CD14-positive monocyte (primary cell): Measurements from ENCODE around the gene TNFRSF14. TPM values are rescaled to one million over a fixed set of nuclear protein-coding genes. Genes with fewer than 3 reads are reported as not detected.

ENCODE experiments used
- DNase-seq, 3 donors: peaks; one replicate each; pipeline ENCODE4 v3.0.0-alpha.2; 2011 to 2022
- H2AFZ ChIP-seq: 2 replicates; pipeline ENCODE4 v1.6.0; 2012; ENCODE audit warnings: mild to moderate bottlenecking, low read depth, low read length, inconsistent platforms; ENCODE audit not compliant: insufficient read depth, poor library complexity, severe bottlenecking
- H3K27ac ChIP-seq, 2 donors: 1 replicate in 1 of 2; 2 replicates in 1 of 2; pipeline ENCODE4 v1.5.1; 2012 to 2013; ENCODE audit warnings: low read length in 2 of 2, control low read depth in 1 of 2, inconsistent platforms in 1 of 2, low read depth in 1 of 2, mild to moderate bottlenecking in 1 of 2
- H3K27me3 ChIP-seq, 2 donors: one replicate each; pipeline versions ENCODE4 v1.6.0 to v1.6.1; 2011 to 2013; ENCODE audit warnings: low read length in 2 of 2; ENCODE audit not compliant: control insufficient read depth in 2 of 2, insufficient read depth in 2 of 2
- H3K36me3 ChIP-seq, 2 donors: replicated peaks in 1 of 2; 1 replicate in 1 of 2; 2 replicates in 1 of 2; pipeline versions ENCODE4 v1.5.1 to v1.6.1; 2012 to 2013; ENCODE audit warnings: low read length in 2 of 2, control low read depth in 1 of 2, inconsistent platforms in 1 of 2, mild to moderate bottlenecking in 1 of 2; ENCODE audit not compliant: insufficient read depth in 2 of 2, control insufficient read depth in 1 of 2
- H3K4me1 ChIP-seq, 2 donors: 1 replicate in 1 of 2; 2 replicates in 1 of 2; pipeline versions ENCODE4 v1.5.1 to v1.6.1; 2012 to 2013; ENCODE audit warnings: low read length in 2 of 2, control low read depth in 1 of 2, inconsistent platforms in 1 of 2, mild to moderate bottlenecking in 1 of 2, moderate library complexity in 1 of 2; ENCODE audit not compliant: insufficient read depth in 2 of 2, control insufficient read depth in 1 of 2
- H3K4me2 ChIP-seq: replicated peaks from 2 replicates; pipeline ENCODE3; 2012; ENCODE audit warnings: low read length, moderate library complexity, mild to moderate bottlenecking; ENCODE audit not compliant: poor library complexity, severe bottlenecking; ENCODE audit errors: extremely low read depth
- H3K4me3 ChIP-seq, 3 experiments: fragments of 200-600 bp in 1 of 3; sonication (generic) in 1 of 3; replicated peaks in 1 of 3; 1 replicate in 2 of 3; 2 replicates in 1 of 3; pipeline ENCODE4 v1.5.1; 2011 to 2013; ENCODE audit warnings: low read length in 3 of 3, mild to moderate bottlenecking in 3 of 3, control low read depth in 2 of 3, low read depth in 2 of 3, inconsistent platforms in 1 of 3, moderate library complexity in 1 of 3
- H3K79me2 ChIP-seq: 2 replicates; pipeline ENCODE4 v1.6.0; 2012; ENCODE audit warnings: mild to moderate bottlenecking, control low read depth, inconsistent platforms, low read length, moderate library complexity; ENCODE audit not compliant: insufficient read depth
- H3K9ac ChIP-seq: 2 replicates; pipeline ENCODE4 v1.6.0; 2017; ENCODE audit warnings: low read length, mild to moderate bottlenecking; ENCODE audit not compliant: insufficient read depth, poor library complexity, severe bottlenecking
- H3K9me3 ChIP-seq, 2 donors: replicated peaks in 1 of 2; 1 replicate in 1 of 2; 2 replicates in 1 of 2; pipeline versions ENCODE4 v1.5.1 to v1.6.1; 2012 to 2013; ENCODE audit warnings: low read length in 2 of 2, control low read depth in 1 of 2; ENCODE audit not compliant: control insufficient read depth in 1 of 2, insufficient read depth in 1 of 2
- H4K20me1 ChIP-seq: 2 replicates; pipeline ENCODE4 v1.6.0; 2012; ENCODE audit warnings: mild to moderate bottlenecking, low read length, control low read depth, moderate library complexity; ENCODE audit not compliant: insufficient read depth
- H3K27ac Mint-ChIP-seq, 7 donors: one replicate each; pipeline ENCODE4 v1.8.0; 2020; ENCODE audit warnings: mild to moderate bottlenecking in 7 of 7, mixed read lengths in 7 of 7, moderate library complexity in 6 of 7, inconsistent platforms in 2 of 7
- H3K27me3 Mint-ChIP-seq, 3 donors: one replicate each; pipeline ENCODE4 v1.8.0; 2021 to 2022; ENCODE audit warnings: low read depth in 3 of 3, mild to moderate bottlenecking in 3 of 3, mixed read lengths in 3 of 3, moderate library complexity in 3 of 3, inconsistent platforms in 1 of 3
- H3K36me3 Mint-ChIP-seq, 2 donors: one replicate each; pipeline ENCODE4 v1.8.0; 2020; ENCODE audit warnings: mixed read lengths in 2 of 2, inconsistent platforms in 1 of 2, mild to moderate bottlenecking in 1 of 2
- H3K4me1 Mint-ChIP-seq: one replicate; pipeline ENCODE4 v1.8.0; 2020; ENCODE audit warnings: mild to moderate bottlenecking, mixed read lengths
- H3K4me3 Mint-ChIP-seq, 2 donors: one replicate each; pipeline ENCODE4 v1.8.0; 2020; ENCODE audit warnings: mild to moderate bottlenecking in 2 of 2, mixed read lengths in 2 of 2, moderate library complexity in 1 of 2
- H3K9me3 Mint-ChIP-seq, 7 donors: one replicate each; pipeline ENCODE4 v1.8.0; 2020 to 2022; ENCODE audit warnings: mixed read lengths in 7 of 7, mild to moderate bottlenecking in 6 of 7, moderate library complexity in 6 of 7, inconsistent platforms in 2 of 7
- WGBS: methylation state at CpG from one replicate; pipeline ENCODE4 v1.1.5; 2013; ENCODE audit warnings: missing lambda C conversion rate; ENCODE audit not compliant: insufficient coverage; 5-methylcytosine and 5-hydroxymethylcytosine counted together
- intact Hi-C, 2 donors: fragments of 100-400 bp; cut with micrococcal nuclease; formaldehyde crosslinking; loops; one replicate each; pipeline versions ENCODE4 v1.15.0 to v1.15.1; 2023
- polyA plus RNA-seq, 3 donors: library from polyadenylated mRNA; depleted of rRNA in 1 of 3; unstranded in 2 of 3; stranded (reverse) in 1 of 3; fragments of 300-500 nt in 2 of 3; fragments of >200 nt in 1 of 3; fragmentation: Illumina TruSeq in 2 of 3; gene quantifications; 1 replicate in 2 of 3; 2 replicates in 1 of 3; pipeline ENCODE4 v1.2.3, GENCODE V29; 2012 to 2021
- TF ChIP-seq, protein P1 (sequence below): fragments of 200-600 bp; IDR thresholded peaks from one replicate; pipeline ENCODE4 v1.8.0; 2022; ENCODE audit warnings: antibody characterized with exemption, mild to moderate bottlenecking

TNFRSF14 gene
- polyA plus RNA-seq, 3 donors = 62.1 to 512 (median 64.4) TPM

- Mint-ChIP-seq H3K4me3 (peak overlapping the region in 1 of 2 donors; percentile 76), H3K4me1 (peaks cover 31% of the 10 kb centered on the region), H3K36me3 (peaks cover 6 to 7% of the 10 kb centered on the region in 2 donors), H3K27ac (no peak overlapping the region), H3K9me3 (peaks cover 0 to 11% (median 0%) of the 10 kb centered on the region in 7 donors), H3K27me3 (peaks cover 35 to 64% (median 53%) of the 10 kb centered on the region in 3 donors)
- WGBS = 90% methylated on average over 12 of the region's 12 CpGs
- Histone ChIP-seq H3K9me3 (no peaks in the 10 kb centered on the region), H3K9ac (no peak overlapping the region), H2AFZ (no peak overlapping the region), H3K4me1 (peaks cover 31 to 42% of the 10 kb centered on the region in 2 donors), H3K79me2 (peaks cover 30% of the 10 kb centered on the region), H3K27ac (no peak overlapping the region), H3K4me3 (no peak overlapping the region), H3K4me2 (no peak overlapping the region), H3K36me3 (no peaks in the 10 kb centered on the region), H4K20me1 (peaks cover 38% of the 10 kb centered on the region), H3K27me3 (peaks cover 30 to 55% of the 10 kb centered on the region in 2 donors)
- DNase-seq = no peak
- TF ChIP-seq, protein P1, sequence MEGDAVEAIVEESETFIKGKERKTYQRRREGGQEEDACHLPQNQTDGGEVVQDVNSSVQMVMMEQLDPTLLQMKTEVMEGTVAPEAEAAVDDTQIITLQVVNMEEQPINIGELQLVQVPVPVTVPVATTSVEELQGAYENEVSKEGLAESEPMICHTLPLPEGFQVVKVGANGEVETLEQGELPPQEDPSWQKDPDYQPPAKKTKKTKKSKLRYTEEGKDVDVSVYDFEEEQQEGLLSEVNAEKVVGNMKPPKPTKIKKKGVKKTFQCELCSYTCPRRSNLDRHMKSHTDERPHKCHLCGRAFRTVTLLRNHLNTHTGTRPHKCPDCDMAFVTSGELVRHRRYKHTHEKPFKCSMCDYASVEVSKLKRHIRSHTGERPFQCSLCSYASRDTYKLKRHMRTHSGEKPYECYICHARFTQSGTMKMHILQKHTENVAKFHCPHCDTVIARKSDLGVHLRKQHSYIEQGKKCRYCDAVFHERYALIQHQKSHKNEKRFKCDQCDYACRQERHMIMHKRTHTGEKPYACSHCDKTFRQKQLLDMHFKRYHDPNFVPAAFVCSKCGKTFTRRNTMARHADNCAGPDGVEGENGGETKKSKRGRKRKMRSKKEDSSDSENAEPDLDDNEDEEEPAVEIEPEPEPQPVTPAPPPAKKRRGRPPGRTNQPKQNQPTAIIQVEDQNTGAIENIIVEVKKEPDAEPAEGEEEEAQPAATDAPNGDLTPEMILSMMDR = no peak
- intact Hi-C loops = loop anchor here (5.0 to 10.0 kb wide), 5 partner anchors 59 to 323 kb away; partner anchors contain the start of genes MORN1 (in 1 of the 2), PEX10 (in 1 of the 2), PRXL2B (in 1 of the 2) and RER1 (in 1 of the 2)
These were observed 28.2 kb upstream of the TNFRSF14 start for GRCh38 chr1:2528016-2528415.

DNA sequence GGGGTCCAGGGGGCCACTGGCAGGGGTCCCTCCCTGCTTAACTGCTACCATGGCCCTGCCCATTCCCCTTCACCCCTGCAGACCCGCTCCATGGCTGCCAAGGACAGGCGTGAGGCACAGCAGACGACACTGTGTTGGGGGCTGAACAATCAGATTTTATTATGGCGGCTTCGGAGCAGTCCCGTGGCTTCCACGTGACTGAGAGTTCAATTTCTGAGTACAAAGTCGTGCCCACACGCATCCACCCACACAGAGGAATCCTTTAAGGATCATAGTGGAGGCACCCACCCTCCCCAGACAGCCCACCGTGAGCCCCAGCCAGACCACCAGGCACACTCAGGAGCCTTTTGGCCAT, 27.6 kb upstream of the TNFRSF14 start:
- Histone ChIP-seq H3K4me3 (no peak overlapping the region), H2AFZ (no peak overlapping the region), H3K4me1 (peaks cover 31 to 42% of the 10 kb centered on the region in 2 donors), H3K9me3 (no peaks in the 10 kb centered on the region), H4K20me1 (peaks cover 32% of the 10 kb centered on the region), H3K36me3 (no peaks in the 10 kb centered on the region), H3K27me3 (peaks cover 30 to 57% of the 10 kb centered on the region in 2 donors), H3K79me2 (peaks cover 24% of the 10 kb centered on the region), H3K27ac (no peak overlapping the region), H3K4me2 (peak overlapping the region; percentile 34), H3K9ac (no peak overlapping the region)
- DNase-seq = no peak
- WGBS = 33% methylated on average over 1 of the region's 10 CpGs
- Mint-ChIP-seq H3K36me3 (peaks cover 5 to 6% of the 10 kb centered on the region in 2 donors), H3K9me3 (peaks cover 0 to 11% (median 0%) of the 10 kb centered on the region in 7 donors), H3K4me3 (peak overlapping the region in 1 of 2 donors; percentile 78), H3K27me3 (peaks cover 39 to 70% (median 58%) of the 10 kb centered on the region in 3 donors), H3K27ac (peak overlapping the region in 1 of 7 donors; percentile 28), H3K4me1 (peaks cover 31% of the 10 kb centered on the region)
- intact Hi-C loops = loop anchor here (5.0 to 10.0 kb wide), 5 partner anchors 59 to 324 kb away; partner anchors contain the start of genes MORN1 (in 1 of the 2), PEX10 (in 1 of the 2), PRXL2B (in 1 of the 2) and RER1 (in 1 of the 2)
- TF ChIP-seq, protein P1 = no peak
